ENCODE data around the gene MLLT3.
"Not testable (repeated sequence)": the region's sequence is repeated elsewhere in the genome, so short reads cannot be mapped to it uniquely, and the experiment has no call there.

The MLLT3 gene

GRCh38 chr9:20659474-20659967, 37.2 kb upstream of the MLLT3 start:
- in situ Hi-C loops (cut with HindIII; ENCODE audit: low sequenced_read_pairs), result no loop called here
- no peak for TF ChIP-seq CTCF (IDR thresholded peaks at IDR 0.05; ENCODE audit: low read depth, low read length)
- no peak overlapping the region for H3K4me3 ChIP-seq (ENCODE audit: low read depth, low read length)
- no peak for DNase-seq (ENCODE audit: low read depth, low spot score)

- H3K4me3 ChIP-seq (ENCODE audit: low read depth, low read length), result peak overlapping the region; percentile 54
- no peak for TF ChIP-seq CTCF (IDR thresholded peaks at IDR 0.05; ENCODE audit: low read depth, low read length)
- peak; percentile 5 for DNase-seq (ENCODE audit: low read depth, low spot score)
- in situ Hi-C loops (cut with HindIII; ENCODE audit: low sequenced_read_pairs), result no loop called here
Observed at GRCh38 chr9:20658677-20659473, 36.6 kb upstream of the MLLT3 start.

GRCh38 chr9:20658246-20658667, 36.0 kb upstream of the MLLT3 start:
- DNase-seq (ENCODE audit: low read depth, low spot score); in situ Hi-C loops (cut with HindIII; ENCODE audit: low sequenced_read_pairs): not testable (repeated sequence)
- H3K4me3 ChIP-seq (ENCODE audit: low read depth, low read length), result peak overlapping the region; percentile 54

GRCh38 chr9:20651939-20652338, 29.6 kb upstream of the MLLT3 start:
- no peak overlapping the region for H3K4me3 ChIP-seq (ENCODE audit: low read depth, low read length)
- in situ Hi-C loops (cut with HindIII; ENCODE audit: low sequenced_read_pairs), result no loop called here
- DNase-seq (ENCODE audit: low read depth, low spot score), result no peak
- no peak for TF ChIP-seq CTCF (IDR thresholded peaks at IDR 0.05; ENCODE audit: low read depth, low read length)

- no peak overlapping the region for H3K4me3 ChIP-seq (ENCODE audit: low read depth, low read length)
- no peak for DNase-seq (ENCODE audit: low read depth, low spot score)
- in situ Hi-C loops (cut with HindIII; ENCODE audit: low sequenced_read_pairs), result no loop called here
- TF ChIP-seq CTCF (IDR thresholded peaks at IDR 0.05; ENCODE audit: low read depth, low read length), result no peak
Observed at GRCh38 chr9:20650750-20651299, 28.5 kb upstream of the MLLT3 start.

GRCh38 chr9:20650313-20650712, 28.0 kb upstream of the MLLT3 start:
- no peak for DNase-seq (ENCODE audit: low read depth, low spot score)
- in situ Hi-C loops (cut with HindIII; ENCODE audit: low sequenced_read_pairs), result no loop called here
- no peak overlapping the region for H3K4me3 ChIP-seq (ENCODE audit: low read depth, low read length)
- TF ChIP-seq CTCF (IDR thresholded peaks at IDR 0.05; ENCODE audit: low read depth, low read length), result no peak

- TF ChIP-seq CTCF (IDR thresholded peaks at IDR 0.05; ENCODE audit: low read depth, low read length), result no peak
- DNase-seq (ENCODE audit: low read depth, low spot score), result no peak
- no peak overlapping the region for H3K4me3 ChIP-seq (ENCODE audit: low read depth, low read length)
- in situ Hi-C loops (cut with HindIII; ENCODE audit: low sequenced_read_pairs), result no loop called here
Observed at GRCh38 chr9:20649381-20649780, 27.1 kb upstream of the MLLT3 start.
